ENCODE data around the gene FOXO3B.
A peak's percentile ranks its signal among the peaks of the same experiment; 100 is the strongest.
"Not testable (repeated sequence)": the region's sequence is repeated elsewhere in the genome, so short reads cannot be mapped to it uniquely, and the experiment has no call there.

FOXO3B gene

GRCh38 chr17:18681767-18682571, at the start of gene FOXO3B:
FOXO3B (minus strand) TSS chr17:18682314; CDS start chr17:18681651, 663 bp downstream.
- DNase-seq (ENCODE audit: low read depth): peak; percentile 93

GRCh38 chr17:18723509-18723908, 41.4 kb upstream of the FOXO3B start:
- DNase-seq (ENCODE audit: low read depth): peak; percentile 1

GRCh38 chr17:18722612-18723011, 40.5 kb upstream of the FOXO3B start:
- not testable (repeated sequence) for DNase-seq (ENCODE audit: low read depth)

DNA sequence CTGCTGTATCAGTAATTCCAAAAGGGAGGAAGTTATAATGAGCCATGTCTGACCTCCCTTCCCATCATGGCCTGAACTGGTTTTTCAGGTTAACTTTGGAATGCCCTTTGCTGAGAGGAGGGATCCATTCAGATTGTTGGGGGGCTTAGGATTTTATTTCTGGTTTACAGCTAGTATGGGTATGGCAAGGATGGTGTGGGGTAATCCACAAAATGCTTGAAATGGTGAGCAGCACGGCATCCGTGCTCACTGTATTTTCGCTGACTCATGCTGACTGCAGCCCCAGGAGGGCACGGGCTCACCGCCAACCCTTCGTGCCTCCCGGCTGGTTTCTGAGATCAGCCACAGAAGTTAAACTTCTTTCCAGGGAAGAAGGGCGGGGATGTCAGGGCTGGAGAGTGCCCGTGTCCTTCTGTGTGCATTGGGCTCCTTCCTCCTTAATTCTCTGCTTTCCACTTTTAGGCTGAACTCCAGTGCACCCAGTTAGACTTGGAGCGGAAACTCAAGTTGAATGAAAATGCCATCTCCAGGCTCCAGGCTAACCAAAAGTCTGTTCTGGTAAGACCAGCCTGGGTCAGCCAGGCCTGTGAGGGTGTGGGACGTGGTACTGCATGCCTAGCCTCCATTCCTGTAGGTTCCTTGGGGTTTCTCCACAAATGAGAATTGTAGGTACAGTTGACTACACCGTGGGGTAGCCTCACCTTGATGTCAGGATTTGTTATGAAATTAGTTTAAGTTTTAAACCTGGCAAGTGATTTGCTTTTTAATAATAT, 39.8 kb upstream of the FOXO3B start:
- DNase-seq (ENCODE audit: low read depth): not testable (repeated sequence)

- not testable (repeated sequence) for DNase-seq (ENCODE audit: low read depth)
These were observed 37.5 kb upstream of the FOXO3B start for GRCh38 chr17:18719428-18720110.

DNA sequence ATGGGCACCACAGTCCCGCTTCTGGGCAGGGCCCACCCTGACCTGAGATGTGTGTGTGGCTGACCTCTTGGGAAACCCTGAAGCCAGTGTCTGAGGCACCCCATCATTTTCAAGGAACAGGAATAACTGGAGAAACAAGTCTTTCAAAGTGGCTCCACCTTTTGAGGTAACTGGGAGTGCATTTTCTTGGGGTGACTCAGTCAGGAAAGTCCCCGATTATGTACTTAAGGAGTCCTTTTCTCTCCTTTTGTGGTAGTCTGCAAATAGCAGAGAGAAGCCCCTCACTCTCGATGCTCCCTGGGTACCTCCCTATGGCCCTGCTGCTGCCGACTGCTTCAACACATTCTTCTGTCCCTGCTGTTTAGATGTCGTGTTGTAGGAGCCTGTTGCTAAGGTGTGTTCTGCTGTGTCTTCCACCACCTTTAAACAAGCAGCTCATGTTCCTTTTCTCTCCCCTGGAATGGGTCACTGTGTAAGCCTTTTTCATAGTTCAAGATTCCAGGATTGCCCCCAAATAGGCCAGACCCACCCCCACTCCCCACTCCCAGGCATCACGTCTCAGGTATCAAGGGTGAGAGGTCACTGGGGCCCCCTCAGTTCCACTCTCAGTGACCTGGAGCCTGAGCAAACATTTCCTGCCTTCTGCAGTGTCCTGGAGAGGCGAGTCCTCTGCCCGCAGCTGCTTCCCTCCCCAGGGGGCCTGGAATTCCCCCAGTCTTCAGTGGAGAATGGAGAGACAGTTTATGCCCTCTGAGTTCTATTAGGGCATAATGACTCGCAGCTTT, 36.7 kb upstream of the FOXO3B start:
- DNase-seq (ENCODE audit: low read depth): not testable (repeated sequence)

GRCh38 chr17:18712354-18712999, 30.4 kb upstream of the FOXO3B start:
- peak; percentile 33 for DNase-seq (ENCODE audit: low read depth)

DNA sequence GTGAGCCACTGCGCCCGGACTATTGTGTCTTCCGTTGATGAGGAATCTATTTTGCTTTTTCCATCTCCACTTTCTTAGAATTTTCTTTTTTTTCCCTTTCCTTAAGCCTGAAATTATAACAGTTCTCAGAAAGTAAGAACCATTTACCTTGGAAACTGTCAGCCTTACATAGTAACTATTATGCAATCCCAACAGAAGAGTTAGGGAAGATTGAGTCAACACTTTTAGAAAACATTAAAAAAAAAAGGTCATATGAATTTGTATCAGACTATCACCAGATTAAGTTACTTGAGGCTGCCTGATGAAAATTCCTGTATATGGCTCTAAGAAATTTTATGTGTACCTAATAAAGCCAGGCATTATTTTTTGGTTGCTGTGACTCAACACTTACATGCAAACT, 26.1 kb upstream of the FOXO3B start:
- DNase-seq (ENCODE audit: low read depth): peak; percentile 20

GRCh38 chr17:18705955-18706354, 23.8 kb upstream of the FOXO3B start:
- not testable (repeated sequence) for DNase-seq (ENCODE audit: low read depth)

GRCh38 chr17:18698473-18699103, 16.5 kb upstream of the FOXO3B start:
- not testable (repeated sequence) for DNase-seq (ENCODE audit: low read depth)

DNA sequence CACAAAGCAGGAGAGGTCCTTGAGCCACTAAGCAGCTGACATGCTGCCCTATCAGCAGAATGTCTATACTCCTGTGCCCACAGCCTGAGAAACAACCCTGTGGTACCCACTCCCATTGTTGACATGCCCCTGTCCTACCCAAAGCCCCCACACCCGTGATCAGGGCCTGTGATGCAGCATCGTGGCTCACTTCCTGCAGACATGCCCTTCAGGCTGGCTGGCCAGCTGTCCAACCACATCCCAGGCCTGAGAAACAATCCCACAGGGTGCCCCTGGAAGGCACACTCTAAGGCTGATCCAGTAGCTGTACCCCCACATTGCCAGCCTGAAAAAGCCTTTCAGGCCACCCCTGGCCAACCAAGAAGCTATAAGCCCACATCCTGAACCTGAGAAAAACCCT, 13.0 kb upstream of the FOXO3B start:
- DNase-seq (ENCODE audit: low read depth): not testable (repeated sequence)

GRCh38 chr17:18682668-18683067, 554 bp upstream of the FOXO3B start:
- DNase-seq (ENCODE audit: low read depth): not testable (repeated sequence)

GRCh38 chr17:18677381-18677780, 4.7 kb downstream of the FOXO3B start:
- DNase-seq (ENCODE audit: low read depth): not testable (repeated sequence)

- not testable (repeated sequence) for DNase-seq (ENCODE audit: low read depth)
These were observed 5.2 kb downstream of the FOXO3B start for GRCh38 chr17:18676928-18677327.

GRCh38 chr17:18672395-18673227, 9.5 kb downstream of the FOXO3B start:
- not testable (repeated sequence) for DNase-seq (ENCODE audit: low read depth)

- DNase-seq (ENCODE audit: low read depth): not testable (repeated sequence)
These were observed 13.5 kb downstream of the FOXO3B start for GRCh38 chr17:18668625-18669024.

DNA sequence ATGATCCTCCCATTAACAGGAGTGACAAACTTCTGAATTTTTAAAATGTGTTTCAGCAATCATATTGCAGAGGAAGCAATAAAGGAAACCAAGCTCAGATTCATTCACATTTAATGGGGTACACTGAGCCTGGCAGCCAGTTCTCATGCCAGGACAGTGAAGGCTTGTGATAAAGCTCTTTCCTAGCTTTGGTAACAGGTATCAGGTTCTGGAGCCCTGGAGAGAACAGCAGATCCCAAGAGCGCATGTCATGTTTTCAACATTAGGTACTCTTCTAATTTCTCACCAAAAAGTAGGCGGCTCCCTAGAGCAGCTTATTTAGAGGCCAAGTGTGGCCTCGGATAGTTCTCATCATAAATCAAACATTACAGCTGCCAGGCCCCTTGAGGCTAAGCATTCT, 14.6 kb downstream of the FOXO3B start:
- DNase-seq (ENCODE audit: low read depth): not testable (repeated sequence)

GRCh38 chr17:18666326-18666725, 15.8 kb downstream of the FOXO3B start:
- DNase-seq (ENCODE audit: low read depth): not testable (repeated sequence)

- DNase-seq (ENCODE audit: low read depth): not testable (repeated sequence)
These were observed 20.0 kb downstream of the FOXO3B start for GRCh38 chr17:18661924-18662624.
